ENCODE data around the gene TBRG1.
A peak's percentile ranks its signal among the peaks of the same experiment; 100 is the strongest.

TBRG1 gene

DNA sequence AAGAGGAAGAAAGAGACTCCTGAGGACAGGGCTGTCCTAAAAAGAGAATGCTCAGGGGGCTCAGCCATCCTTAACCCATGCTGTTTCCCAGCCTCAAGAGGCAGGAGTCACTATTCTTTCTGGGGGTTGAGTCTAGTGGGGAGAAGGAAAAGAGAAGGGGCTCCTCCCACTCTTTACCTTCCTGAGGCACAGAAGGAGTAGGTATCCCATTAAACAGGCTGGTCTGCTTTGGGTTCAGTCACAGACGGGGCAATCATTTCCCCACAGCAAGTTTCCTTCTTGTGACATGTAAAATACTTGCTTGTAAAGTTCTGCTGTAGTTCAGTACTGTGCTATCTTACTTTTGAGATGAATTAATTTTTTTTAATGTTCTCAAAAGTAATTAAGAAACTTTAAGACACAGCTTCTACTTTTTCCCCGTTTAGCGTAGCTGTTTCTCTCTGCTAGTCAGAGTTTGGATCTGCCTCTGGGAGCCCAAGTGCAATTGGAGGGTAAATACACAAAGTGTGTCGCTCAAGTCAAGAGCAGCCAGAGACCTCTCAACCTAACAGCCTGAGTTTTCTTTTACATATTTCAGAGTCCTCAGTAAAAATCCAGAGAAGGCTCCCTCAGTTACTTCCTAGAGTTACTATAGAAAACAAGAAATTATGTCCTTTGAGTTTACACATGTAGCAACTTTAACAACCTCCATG is 37.8 kb upstream of the TBRG1 start:
- TF ChIP-seq, protein P1, sequence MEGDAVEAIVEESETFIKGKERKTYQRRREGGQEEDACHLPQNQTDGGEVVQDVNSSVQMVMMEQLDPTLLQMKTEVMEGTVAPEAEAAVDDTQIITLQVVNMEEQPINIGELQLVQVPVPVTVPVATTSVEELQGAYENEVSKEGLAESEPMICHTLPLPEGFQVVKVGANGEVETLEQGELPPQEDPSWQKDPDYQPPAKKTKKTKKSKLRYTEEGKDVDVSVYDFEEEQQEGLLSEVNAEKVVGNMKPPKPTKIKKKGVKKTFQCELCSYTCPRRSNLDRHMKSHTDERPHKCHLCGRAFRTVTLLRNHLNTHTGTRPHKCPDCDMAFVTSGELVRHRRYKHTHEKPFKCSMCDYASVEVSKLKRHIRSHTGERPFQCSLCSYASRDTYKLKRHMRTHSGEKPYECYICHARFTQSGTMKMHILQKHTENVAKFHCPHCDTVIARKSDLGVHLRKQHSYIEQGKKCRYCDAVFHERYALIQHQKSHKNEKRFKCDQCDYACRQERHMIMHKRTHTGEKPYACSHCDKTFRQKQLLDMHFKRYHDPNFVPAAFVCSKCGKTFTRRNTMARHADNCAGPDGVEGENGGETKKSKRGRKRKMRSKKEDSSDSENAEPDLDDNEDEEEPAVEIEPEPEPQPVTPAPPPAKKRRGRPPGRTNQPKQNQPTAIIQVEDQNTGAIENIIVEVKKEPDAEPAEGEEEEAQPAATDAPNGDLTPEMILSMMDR (IDR thresholded peaks at IDR 0.05; ENCODE audit: borderline replicate concordance, control extremely low read depth, extremely low read depth, insufficient read depth, missing control alignments): no peak
- DNase-seq (ENCODE audit: low spot score): no peak
- in situ Hi-C loops (cut with MboI; ENCODE audit: low sequenced_read_pairs, unreplicated experiment): loop anchor here (25.0 kb wide), 2 partner anchors 173 to 523 kb away; partner anchors contain the start of gene OR8B4

DNA sequence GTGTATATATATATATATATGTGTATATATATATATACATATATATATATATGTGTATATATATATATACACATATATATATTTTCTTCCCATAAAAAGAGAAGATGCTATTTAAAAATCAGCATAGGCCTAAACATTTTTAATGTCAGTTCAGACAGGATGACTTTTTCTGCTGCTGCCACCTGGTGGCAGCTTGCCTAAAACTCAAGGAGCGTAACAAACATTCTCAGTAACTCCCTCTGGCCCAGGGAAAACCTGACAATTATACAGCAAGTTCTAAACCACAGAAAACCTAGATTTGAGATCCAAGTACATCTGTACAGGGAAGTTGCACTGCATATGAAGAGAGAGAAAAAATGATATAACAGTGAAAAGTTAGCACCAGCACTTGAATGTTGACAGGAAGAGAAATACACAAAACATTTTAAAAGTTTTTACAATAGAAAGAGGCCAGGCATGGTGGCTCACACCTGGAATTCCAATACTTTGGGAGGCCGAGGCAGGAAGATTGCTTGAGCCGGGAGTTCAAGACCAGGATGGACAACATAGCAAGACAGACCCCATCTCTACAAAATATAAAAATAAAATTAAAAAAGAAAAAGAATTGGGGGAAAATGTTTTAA is 36.3 kb upstream of the TBRG1 start:
- TF ChIP-seq, protein P1 (IDR thresholded peaks at IDR 0.05; ENCODE audit: borderline replicate concordance, control extremely low read depth, extremely low read depth, insufficient read depth, missing control alignments): peak; percentile 72
- peak; percentile 38 for DNase-seq (ENCODE audit: low spot score)
- in situ Hi-C loops (cut with MboI; ENCODE audit: low sequenced_read_pairs, unreplicated experiment): loop anchor here (25.0 kb wide), 2 partner anchors 174 to 524 kb away; partner anchors contain the start of gene OR8B4

DNA sequence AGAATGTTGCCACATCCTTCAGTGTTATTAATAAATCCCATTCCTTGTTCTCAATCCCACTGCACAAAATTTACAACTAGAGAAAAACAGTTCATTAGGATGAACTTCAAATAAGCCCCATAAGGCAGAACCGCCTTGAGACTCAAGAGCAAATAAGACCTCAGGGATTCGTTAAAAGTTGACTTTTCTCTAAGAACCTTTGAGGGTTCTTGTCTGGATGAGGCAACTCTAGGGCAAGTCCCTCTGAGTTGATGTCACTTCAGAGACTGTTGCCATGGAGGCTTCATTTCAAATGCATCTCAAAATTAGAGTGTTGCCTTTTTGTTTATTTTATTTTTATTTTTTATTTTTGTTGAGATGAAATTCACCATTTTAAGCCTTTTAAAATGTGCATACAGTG is 31.2 kb upstream of the TBRG1 start:
- TF ChIP-seq, protein P1 (IDR thresholded peaks at IDR 0.05; ENCODE audit: borderline replicate concordance, control extremely low read depth, extremely low read depth, insufficient read depth, missing control alignments): no peak
- DNase-seq (ENCODE audit: low spot score): no peak
- in situ Hi-C loops (cut with MboI; ENCODE audit: low sequenced_read_pairs, unreplicated experiment): loop anchor here (25.0 kb wide), 2 partner anchors 179 to 529 kb away; partner anchors contain the start of gene OR8B4

DNA sequence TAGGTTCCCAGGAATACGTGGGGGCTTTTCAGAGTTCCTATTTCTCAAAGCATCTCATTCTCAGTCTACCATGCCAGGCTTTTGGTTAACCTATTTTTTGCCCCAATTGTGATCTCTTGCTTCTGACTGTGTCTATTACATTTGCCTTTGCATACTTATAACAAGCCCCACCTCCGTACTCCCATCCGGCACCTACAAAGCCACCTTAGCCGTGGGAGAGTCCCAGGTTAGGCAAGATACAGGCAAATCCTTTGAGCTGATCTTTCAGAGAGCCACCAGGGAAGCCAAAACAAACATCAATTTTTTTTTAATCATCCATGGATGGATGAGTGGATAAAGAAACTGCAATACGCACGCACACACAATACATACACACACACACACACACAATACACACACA is 30.0 kb upstream of the TBRG1 start:
- DNase-seq (ENCODE audit: low spot score): no peak
- in situ Hi-C loops (cut with MboI; ENCODE audit: low sequenced_read_pairs, unreplicated experiment): loop anchor here (25.0 kb wide), 2 partner anchors 180 to 530 kb away; partner anchors contain the start of gene OR8B4
- TF ChIP-seq, protein P1 (IDR thresholded peaks at IDR 0.05; ENCODE audit: borderline replicate concordance, control extremely low read depth, extremely low read depth, insufficient read depth, missing control alignments): no peak

DNA sequence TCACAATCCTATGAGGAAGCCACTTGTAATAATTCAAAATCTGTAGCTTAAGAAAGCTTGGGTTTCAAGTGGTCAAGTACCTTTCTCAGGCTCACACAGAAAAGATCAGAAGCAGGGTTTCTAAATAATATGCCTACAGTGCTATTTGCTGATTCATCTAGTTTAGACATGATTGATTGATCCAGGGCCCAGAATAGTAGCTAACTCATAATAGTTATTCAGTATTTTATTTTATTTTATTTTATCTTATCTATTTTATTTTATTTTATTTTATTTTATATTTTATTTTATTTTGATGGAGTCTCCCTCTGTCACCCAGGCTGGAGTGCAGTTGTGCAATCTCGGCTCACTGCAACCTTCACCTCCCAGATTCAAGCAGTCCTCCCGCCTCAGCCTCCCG is 27.4 kb upstream of the TBRG1 start:
- no peak for DNase-seq (ENCODE audit: low spot score)
- TF ChIP-seq, protein P1 (IDR thresholded peaks at IDR 0.05; ENCODE audit: borderline replicate concordance, control extremely low read depth, extremely low read depth, insufficient read depth, missing control alignments): no peak
- in situ Hi-C loops (cut with MboI; ENCODE audit: low sequenced_read_pairs, unreplicated experiment): loop anchor here (25.0 kb wide), 2 partner anchors 183 to 533 kb away; partner anchors contain the start of gene OR8B4

DNA sequence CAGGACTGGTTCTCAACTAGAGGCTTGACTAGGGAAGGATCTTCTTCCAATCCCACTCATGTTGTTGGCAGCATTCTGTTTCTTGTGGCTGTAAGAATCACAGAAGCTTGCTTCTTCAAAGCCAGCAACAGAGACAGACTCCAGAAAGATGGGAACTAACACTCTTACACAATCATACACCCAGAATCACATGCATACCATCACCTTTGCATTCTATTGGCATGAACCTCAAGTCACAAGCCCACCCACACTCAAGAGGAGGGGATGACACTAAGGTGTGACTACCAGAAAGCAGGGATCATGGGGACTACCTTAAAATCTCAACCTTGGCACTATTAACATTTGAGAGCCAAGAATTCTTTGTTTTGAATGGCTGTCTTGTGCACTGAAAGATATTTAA is 25.0 kb upstream of the TBRG1 start:
- in situ Hi-C loops (cut with MboI; ENCODE audit: low sequenced_read_pairs, unreplicated experiment): loop anchor here (25.0 kb wide), 2 partner anchors 185 to 535 kb away; partner anchors contain the start of gene OR8B4

More for the DNA sequence above, 25.0 kb upstream of the TBRG1 start:
- TF ChIP-seq, protein P1 (IDR thresholded peaks at IDR 0.05; ENCODE audit: borderline replicate concordance, control extremely low read depth, extremely low read depth, insufficient read depth, missing control alignments): no peak
- no peak for DNase-seq (ENCODE audit: low spot score)

Measured in GM13976 (cell line).